ENCODE measurements around the gene ATP1A4.
"Not testable (repeated sequence)": the region's sequence is repeated elsewhere in the genome, so short reads cannot be mapped to it uniquely, and the experiment has no call there.

ATP1A4 gene

GRCh38 chr1:160123726-160124125 is 27.7 kb upstream of the ATP1A4 start:
- DNase-seq (ENCODE audit: low read depth, low spot score) = no peak

GRCh38 chr1:160124705-160125478 is 26.5 kb upstream of the ATP1A4 start:
- DNase-seq (ENCODE audit: low read depth, low spot score) = no peak

GRCh38 chr1:160125746-160126145 is 25.7 kb upstream of the ATP1A4 start:
- DNase-seq (ENCODE audit: low read depth, low spot score) = no peak

- DNase-seq (ENCODE audit: low read depth, low spot score) = not testable (repeated sequence)
These were observed 25.1 kb upstream of the ATP1A4 start for GRCh38 chr1:160126342-160126741.

- no peak for DNase-seq (ENCODE audit: low read depth, low spot score)
These were observed 24.0 kb upstream of the ATP1A4 start for GRCh38 chr1:160127381-160127780.

GRCh38 chr1:160127865-160128523 is 23.4 kb upstream of the ATP1A4 start:
- DNase-seq (ENCODE audit: low read depth, low spot score) = no peak

- no peak for DNase-seq (ENCODE audit: low read depth, low spot score)
These were observed 22.8 kb upstream of the ATP1A4 start for GRCh38 chr1:160128636-160129035.

- no peak for DNase-seq (ENCODE audit: low read depth, low spot score)
These were observed 22.4 kb upstream of the ATP1A4 start for GRCh38 chr1:160129046-160129445.

- DNase-seq (ENCODE audit: low read depth, low spot score) = no peak
These were observed 21.8 kb upstream of the ATP1A4 start for GRCh38 chr1:160129558-160129957.

- no peak for DNase-seq (ENCODE audit: low read depth, low spot score)
These were observed 21.4 kb upstream of the ATP1A4 start for GRCh38 chr1:160129966-160130365.

GRCh38 chr1:160130486-160130885 is 20.9 kb upstream of the ATP1A4 start:
- no peak for DNase-seq (ENCODE audit: low read depth, low spot score)

- no peak for DNase-seq (ENCODE audit: low read depth, low spot score)
These were observed 20.5 kb upstream of the ATP1A4 start for GRCh38 chr1:160130939-160131338.

- DNase-seq (ENCODE audit: low read depth, low spot score) = no peak
These were observed 19.4 kb upstream of the ATP1A4 start for GRCh38 chr1:160131803-160132565.

- no peak for DNase-seq (ENCODE audit: low read depth, low spot score)
These were observed 17.2 kb upstream of the ATP1A4 start for GRCh38 chr1:160133990-160134770.

GRCh38 chr1:160134791-160135572 is 16.4 kb upstream of the ATP1A4 start:
- no peak for DNase-seq (ENCODE audit: low read depth, low spot score)

GRCh38 chr1:160136121-160136925 is 15.1 kb upstream of the ATP1A4 start:
- no peak for DNase-seq (ENCODE audit: low read depth, low spot score)

- DNase-seq (ENCODE audit: low read depth, low spot score) = no peak
These were observed 14.5 kb upstream of the ATP1A4 start for GRCh38 chr1:160136926-160137200.

GRCh38 chr1:160137216-160137862 is 14.1 kb upstream of the ATP1A4 start:
- no peak for DNase-seq (ENCODE audit: low read depth, low spot score)

- DNase-seq (ENCODE audit: low read depth, low spot score) = no peak
These were observed 11.6 kb upstream of the ATP1A4 start for GRCh38 chr1:160139840-160140239.

GRCh38 chr1:160143695-160144094 is 7.7 kb upstream of the ATP1A4 start:
- no peak for DNase-seq (ENCODE audit: low read depth, low spot score)

Measured in activated CD4-positive, CD25-positive, alpha-beta regulatory T cell treated with anti-CD3 and anti-CD28 coated beads, Interleukin-2, amount 50 U/mL, for 16 hours (primary cell).